ENCODE measurements around the gene TTC9C. TPM values are rescaled to one million over a fixed set of nuclear protein-coding genes. Genes with fewer than 3 reads are reported as not detected.
A peak's percentile ranks its signal among the peaks of the same experiment; 100 is the strongest.

Gene TTC9C
- total and polyA plus RNA-seq, 2 of the 13 experiments (the other 11 are each of a cell fraction or from before 2014, with no cell fraction given), result 28.0 to 36.4 TPM

GRCh38 chr11:62678770-62679696, 49.3 kb upstream of the TTC9C start, which contains the start of gene UBXN1 (continued):
- TF ChIP-seq ZNF441 (CRISPR knock-in tag; IDR thresholded peaks at IDR 0.05; ENCODE audit: borderline replicate concordance), result peak; percentile 67; the same call in 1 of the 2 replicates
- peak; percentile 57; the same call in 1 of the 2 replicates for TF ChIP-seq MED1 (CRISPR knock-in tag; IDR thresholded peaks at IDR 0.05)
- TF ChIP-seq MAX (IDR thresholded peaks at IDR 0.05), result peak; percentile 90
- TF ChIP-seq MED13 (CRISPR knock-in tag; IDR thresholded peaks at IDR 0.05), result no peak
- TF ChIP-seq NBN (conservative IDR thresholded peaks at IDR 0.05), result no peak
- peak; percentile 77 for TF ChIP-seq MEF2D (CRISPR knock-in tag; IDR thresholded peaks at IDR 0.05)
- TF ChIP-seq FOXM1 (CRISPR knock-in tag; IDR thresholded peaks at IDR 0.05), result no peak
- no peak for TF ChIP-seq ZNF672 (CRISPR knock-in tag; IDR thresholded peaks at IDR 0.05)
- no peak for TF ChIP-seq CHD2 (IDR thresholded peaks at IDR 0.05; ENCODE audit: low read depth, low read length)
- TF ChIP-seq ZSCAN9 (CRISPR knock-in tag; IDR thresholded peaks at IDR 0.05; ENCODE audit: borderline replicate concordance), result peak; percentile 60; the same call in 1 of the 2 replicates
- TF ChIP-seq ZNF549 (CRISPR knock-in tag; IDR thresholded peaks at IDR 0.05), result no peak
- TF ChIP-seq NR0B2 (CRISPR knock-in tag; IDR thresholded peaks at IDR 0.05), result no peak
- TF ChIP-seq HHEX (CRISPR knock-in tag; IDR thresholded peaks at IDR 0.05), result no peak
- TF ChIP-seq PHF20 (CRISPR knock-in tag; IDR thresholded peaks at IDR 0.05), result peak; percentile 97
- no peak for TF ChIP-seq ZBTB21 (CRISPR knock-in tag; IDR thresholded peaks at IDR 0.05)
- TF ChIP-seq MYC (CRISPR knock-in tag; IDR thresholded peaks at IDR 0.05; ENCODE audit: borderline replicate concordance), result peak; percentile 73; the same call in 1 of the 2 replicates
- TF ChIP-seq MAF1 (CRISPR knock-in tag; IDR thresholded peaks at IDR 0.05; ENCODE audit: borderline replicate concordance), result no peak
- TF ChIP-seq ZNF546 (CRISPR knock-in tag; conservative IDR thresholded peaks at IDR 0.05), result 0 out of 2 replicates have a peak, but pooled peaks have one; percentile 50
- no peak for TF ChIP-seq ADNP (CRISPR knock-in tag; IDR thresholded peaks at IDR 0.05)
- TF ChIP-seq BCL6 (CRISPR knock-in tag; IDR thresholded peaks at IDR 0.05), result 0 out of 2 replicates have a peak, but pooled peaks have one; percentile 24
- TF ChIP-seq ZBTB34 (CRISPR knock-in tag; IDR thresholded peaks at IDR 0.05), result peak; percentile 85; the same call in 1 of the 2 replicates
- TF ChIP-seq IRF2 (CRISPR knock-in tag; IDR thresholded peaks at IDR 0.05), result peak; percentile 76
- no peak for TF ChIP-seq FOSL2 (CRISPR knock-in tag; IDR thresholded peaks at IDR 0.05)
- 0 out of 2 replicates have a peak, but pooled peaks have one; percentile 32 for TF ChIP-seq MLX (CRISPR knock-in tag; IDR thresholded peaks at IDR 0.05)
- TF ChIP-seq NFYB (CRISPR knock-in tag; IDR thresholded peaks at IDR 0.05), result peak; percentile 43; the same call in 1 of the 2 replicates
- TF ChIP-seq FOXA1 (IDR thresholded peaks at IDR 0.05), result no peak
- TF ChIP-seq FOXA1 (CRISPR knock-in tag; IDR thresholded peaks at IDR 0.05), result no peak
- TF ChIP-seq ZSCAN21 (CRISPR knock-in tag; IDR thresholded peaks at IDR 0.05; ENCODE audit: borderline replicate concordance), result no peak
- TF ChIP-seq ZNF362 (CRISPR knock-in tag; IDR thresholded peaks at IDR 0.05; ENCODE audit: borderline replicate concordance), result peak; percentile 37; the same call in 1 of the 2 replicates
- TF ChIP-seq PPARG (CRISPR knock-in tag; conservative IDR thresholded peaks at IDR 0.05), result peak; percentile 54
